ENCODE results near the gene LDLRAD2.

The LDLRAD2 gene

GRCh38 chr1:21863981-21864380, 51.9 kb downstream of the LDLRAD2 start:
- no peak for DNase-seq

GRCh38 chr1:21864730-21865129, 52.7 kb downstream of the LDLRAD2 start:
- no peak for DNase-seq

- no peak for DNase-seq
Observed at GRCh38 chr1:21865609-21865942, 53.5 kb downstream of the LDLRAD2 start.

GRCh38 chr1:21865943-21866706, 54.1 kb downstream of the LDLRAD2 start:
- no peak for DNase-seq

GRCh38 chr1:21866707-21867043, 54.6 kb downstream of the LDLRAD2 start:
- no peak for DNase-seq

- no peak for DNase-seq
Observed at GRCh38 chr1:21867451-21867996, 55.5 kb downstream of the LDLRAD2 start.

GRCh38 chr1:21868482-21868881, 56.4 kb downstream of the LDLRAD2 start:
- DNase-seq = no peak

GRCh38 chr1:21868941-21869454, 56.9 kb downstream of the LDLRAD2 start:
- DNase-seq = no peak

- DNase-seq = peak; percentile 47 to 86
Observed at GRCh38 chr1:21869620-21870121, 57.6 kb downstream of the LDLRAD2 start.

- no peak for DNase-seq
Observed at GRCh38 chr1:21870611-21871010, 58.5 kb downstream of the LDLRAD2 start.

GRCh38 chr1:21871943-21872342, 59.9 kb downstream of the LDLRAD2 start:
- DNase-seq = no peak

- no peak for DNase-seq
Observed at GRCh38 chr1:21872445-21873079, 60.5 kb downstream of the LDLRAD2 start.

- no peak for DNase-seq
Observed at GRCh38 chr1:21873174-21873573, 61.1 kb downstream of the LDLRAD2 start.

- no peak for DNase-seq
Observed at GRCh38 chr1:21873761-21874160, 61.7 kb downstream of the LDLRAD2 start.

- no peak for DNase-seq
Observed at GRCh38 chr1:21874328-21874727, 62.3 kb downstream of the LDLRAD2 start.
